GM11168 (cell line): Measurements from ENCODE around the gene PI4K2A.

ENCODE experiments used
- in situ Hi-C: fragments of 300-500 bp; cut with MboI; formaldehyde crosslinking; loops from one replicate; pipeline ENCODE4 v1.12.0; 2022; ENCODE audit warnings: low sequenced_read_pairs; ENCODE audit not compliant: unreplicated experiment

PI4K2A gene

GRCh38 chr10:97701438-97702069, 61.1 kb downstream of the PI4K2A start:
- in situ Hi-C loops = no loop called here

GRCh38 chr10:97703398-97704067, 63.1 kb downstream of the PI4K2A start:
- in situ Hi-C loops = no loop called here

- in situ Hi-C loops = no loop called here
These were observed 63.9 kb downstream of the PI4K2A start for GRCh38 chr10:97704341-97704740.

- in situ Hi-C loops = no loop called here
These were observed 64.7 kb downstream of the PI4K2A start for GRCh38 chr10:97705006-97705670.

GRCh38 chr10:97707134-97707861, 66.8 kb downstream of the PI4K2A start:
- in situ Hi-C loops = no loop called here

GRCh38 chr10:97708167-97708566, 67.7 kb downstream of the PI4K2A start:
- in situ Hi-C loops = no loop called here

GRCh38 chr10:97708976-97709946, 68.8 kb downstream of the PI4K2A start:
- in situ Hi-C loops = no loop called here

- in situ Hi-C loops = no loop called here
These were observed 71.4 kb downstream of the PI4K2A start for GRCh38 chr10:97711640-97712572.

- in situ Hi-C loops = no loop called here
These were observed 72.9 kb downstream of the PI4K2A start, which contains the start of gene MARVELD1 for GRCh38 chr10:97713339-97713825. Gene MARVELD1 (plus strand): TSS chr10:97713730. CDS start chr10:97713877, 147 bp downstream.

- in situ Hi-C loops = no loop called here
These were observed 73.4 kb downstream of the PI4K2A start for GRCh38 chr10:97713826-97714400.

- in situ Hi-C loops = no loop called here
These were observed 74.2 kb downstream of the PI4K2A start for GRCh38 chr10:97714401-97715258.

- in situ Hi-C loops = no loop called here
These were observed 74.9 kb downstream of the PI4K2A start for GRCh38 chr10:97715259-97715874.

- in situ Hi-C loops = no loop called here
These were observed 77.2 kb downstream of the PI4K2A start for GRCh38 chr10:97717627-97718026.

GRCh38 chr10:97718178-97718577, 77.7 kb downstream of the PI4K2A start:
- in situ Hi-C loops = no loop called here

GRCh38 chr10:97718659-97719142, 78.2 kb downstream of the PI4K2A start:
- in situ Hi-C loops = no loop called here

- in situ Hi-C loops = no loop called here
These were observed 79.1 kb downstream of the PI4K2A start for GRCh38 chr10:97719602-97720001.
